IMR-90 (cell line): ENCODE results near the gene FER. TPM values are rescaled to one million over a fixed set of nuclear protein-coding genes. Genes with fewer than 3 reads are reported as not detected.
A peak's percentile ranks its signal among the peaks of the same experiment; 100 is the strongest.
"Not testable (repeated sequence)": the region's sequence is repeated elsewhere in the genome, so short reads cannot be mapped to it uniquely, and the experiment has no call there.

ENCODE experiments used
- ATAC-seq: fragments of 200-7000 bp; cut with Tn5 transposase; 2 replicates; pipeline ENCODE4 v1.9.1; 2020; ENCODE audit warnings: low read depth, mild to moderate bottlenecking, moderate library complexity
- BruUV-seq: library from RNA; stranded (reverse); fragments of 400-500 nt; replicated peaks from 2 replicates; lab custom pipeline; 2021; lab: Mats Ljungman, UMichigan
- CTCF ChIA-PET: fragments of 300-600 bp; formaldehyde crosslinking; extraction: SDS; loops from one replicate; lab custom pipeline; 2021; ENCODE audit warnings: antibody characterized with exemption; lab: Yijun Ruan, JAX
- POLR2A ChIA-PET: fragments of 300-600 bp; sonication (Branson Sonifier 250); formaldehyde crosslinking; loops from one replicate; lab custom pipeline; 2022; ENCODE audit warnings: antibody characterized with exemption; ENCODE audit not compliant: unreplicated experiment; lab: Charles Lee
- DNase-seq: peaks from one replicate; pipeline ENCODE4 v3.0.0; 2013
- H2AFZ ChIP-seq: replicated peaks from 2 replicates; pipeline ENCODE3; 2013; ENCODE audit warnings: low read length, mild to moderate bottlenecking; ENCODE audit not compliant: poor library complexity
- H2AK5ac ChIP-seq: 2 replicates; pipeline ENCODE4 v1.6.1; 2013; ENCODE audit warnings: low read depth, low read length, inconsistent platforms
- H2AK9ac ChIP-seq: replicated peaks from 2 replicates; pipeline ENCODE3; 2013; ENCODE audit warnings: mild to moderate bottlenecking, low read depth, low read length, moderate library complexity; ENCODE audit not compliant: poor library complexity
- H2BK120ac ChIP-seq: 2 replicates; pipeline ENCODE4 v1.6.1; 2013; ENCODE audit warnings: low read depth, low read length, inconsistent platforms
- H2BK15ac ChIP-seq: 3 replicates; pipeline ENCODE4 v1.6.1; 2013; ENCODE audit warnings: low read depth, low read length, inconsistent platforms
- H2BK20ac ChIP-seq: 2 replicates; pipeline ENCODE4 v1.6.1; 2013; ENCODE audit warnings: low read depth, mild to moderate bottlenecking, inconsistent platforms, low read length, moderate library complexity
- H2BK5ac ChIP-seq: 2 replicates; pipeline ENCODE4 v1.6.1; 2013; ENCODE audit warnings: mild to moderate bottlenecking, low read depth, low read length, inconsistent platforms; ENCODE audit not compliant: poor library complexity, severe bottlenecking
- H3K14ac ChIP-seq: replicated peaks from 2 replicates; pipeline ENCODE4 v1.6.1; 2013; ENCODE audit warnings: low read depth, low read length, inconsistent platforms
- H3K18ac ChIP-seq: 2 replicates; pipeline ENCODE4 v1.6.1; 2013; ENCODE audit warnings: low read depth, low read length, control low read depth
- H3K23ac ChIP-seq: 2 replicates; pipeline ENCODE4 v1.6.1; 2013; ENCODE audit warnings: low read depth, low read length, inconsistent platforms
- H3K27ac ChIP-seq: 2 replicates; pipeline ENCODE4 v1.5.1; 2013; ENCODE audit warnings: mild to moderate bottlenecking, control low read depth, low read length; ENCODE audit not compliant: insufficient read depth
- H3K27me3 ChIP-seq: 2 replicates; pipeline ENCODE4 v1.6.1; 2013; ENCODE audit warnings: low read length; ENCODE audit not compliant: control insufficient read depth, insufficient read depth
- H3K36me3 ChIP-seq: 2 replicates; pipeline ENCODE4 v1.6.1; 2013; ENCODE audit warnings: low read length, mixed read lengths; ENCODE audit not compliant: control insufficient read depth, insufficient read depth
- H3K4ac ChIP-seq: 2 replicates; pipeline ENCODE4 v1.6.1; 2013; ENCODE audit warnings: low read depth, low read length, inconsistent platforms
- H3K4me1 ChIP-seq: 2 replicates; pipeline ENCODE4 v1.6.1; 2013; ENCODE audit warnings: low read length, mixed read lengths; ENCODE audit not compliant: control insufficient read depth, insufficient read depth
- H3K4me2 ChIP-seq: 2 replicates; pipeline ENCODE4 v1.6.1; 2013; ENCODE audit warnings: low read depth, mild to moderate bottlenecking, control low read depth, low read length, moderate library complexity
- H3K4me3 ChIP-seq: 2 replicates; pipeline ENCODE4 v1.5.1; 2013; ENCODE audit warnings: low read depth, mild to moderate bottlenecking, control low read depth, low read length, moderate library complexity; ENCODE audit not compliant: insufficient read depth
- H3K56ac ChIP-seq: 2 replicates; pipeline ENCODE4 v1.6.1; 2013; ENCODE audit warnings: low read length, inconsistent platforms; ENCODE audit not compliant: insufficient read depth; ENCODE audit errors: extremely low read depth
- H3K79me1 ChIP-seq, 2 experiments: 2 replicates each; pipeline ENCODE4 v1.6.1; 2013; ENCODE audit warnings: low read length in 2 of 2, inconsistent platforms in 1 of 2, low read depth in 1 of 2
- H3K9ac ChIP-seq: 2 replicates; pipeline ENCODE4 v1.6.1; 2013; ENCODE audit warnings: low read depth, low read length, control low read depth
- H3K9me1 ChIP-seq: 2 replicates; pipeline ENCODE4 v1.6.1; 2013; ENCODE audit warnings: low read length, inconsistent platforms; ENCODE audit not compliant: insufficient read depth
- H3K9me3 ChIP-seq: 2 replicates; pipeline ENCODE4 v1.6.1; 2013; ENCODE audit warnings: low read length; ENCODE audit not compliant: control insufficient read depth, insufficient read depth
- H4K20me1 ChIP-seq: 2 replicates; pipeline ENCODE4 v1.6.1; 2013; ENCODE audit warnings: low read length, inconsistent platforms; ENCODE audit not compliant: insufficient read depth
- H4K5ac ChIP-seq: 2 replicates; pipeline ENCODE4 v1.6.1; 2013; ENCODE audit warnings: mild to moderate bottlenecking, low read depth, low read length, control low read depth
- H4K8ac ChIP-seq, 2 experiments: 2 replicates each; pipeline ENCODE4 v1.6.1; 2013; ENCODE audit warnings: low read depth in 2 of 2, low read length in 2 of 2, control low read depth in 1 of 2, inconsistent platforms in 1 of 2
- H4K91ac ChIP-seq: 2 replicates; pipeline ENCODE4 v1.6.1; 2013; ENCODE audit warnings: low read depth, low read length, inconsistent platforms; ENCODE audit not compliant: insufficient read depth
- MAFK ChIP-seq: IDR thresholded peaks from 2 replicates; pipeline ENCODE4 v1.6.1; 2012; ENCODE audit warnings: low read depth, low read length, improper control_type of control experiment
- RAD21 ChIP-seq: IDR thresholded peaks from 2 replicates; pipeline ENCODE4 v1.6.1; 2012; ENCODE audit warnings: low read length, improper control_type of control experiment
- WGBS, 2 experiments: methylation state at CpG; one replicate each; pipeline versions ENCODE4 v1.1.5 to v1.1.7; 2013; ENCODE audit warnings: missing lambda C conversion rate in 2 of 2; ENCODE audit not compliant: insufficient read length in 1 of 2; ENCODE audit errors: extremely low coverage in 2 of 2; 5-methylcytosine and 5-hydroxymethylcytosine counted together
- dilution Hi-C: fragments of 300-500 bp; cut with HindIII; formaldehyde crosslinking; loops from one replicate; pipeline ENCODE4 v1.14.3; 2018; ENCODE audit warnings: low sequenced_read_pairs; ENCODE audit not compliant: unreplicated experiment
- in situ Hi-C: fragments of 300-500 bp; cut with MboI; formaldehyde crosslinking; loops from 3 replicates; pipeline ENCODE4 v1.14.3; 2019; ENCODE audit warnings: low sequenced_read_pairs, inconsistent platforms, mixed read lengths
- intact Hi-C: fragments of 100-400 bp; cut with micrococcal nuclease; formaldehyde crosslinking; loops from 2 replicates; pipeline ENCODE4 v1.10.0; 2022
- polyA plus RNA-seq, 3 experiments: library from polyadenylated mRNA; depleted of rRNA; stranded (reverse); fragments of >200 nt; gene quantifications; 2 replicates each; pipeline ENCODE4 v1.2.3, GENCODE V29; 2012; ENCODE audit warnings: low replicate concordance in 1 of 3
- total RNA-seq: library from RNA; depleted of rRNA; stranded (reverse); fragments of >200 nt; gene quantifications from 2 replicates; pipeline ENCODE4 v1.2.3, GENCODE V29; 2012

FER gene
- total and polyA plus RNA-seq, 2 of the 4 experiments (the other 2 are of a cell fraction): 3.5 to 32.4 TPM

- Histone ChIP-seq H3K9me1 (peaks cover 6% of the 10 kb centered on the region), H2AK5ac (no peak overlapping the region), H3K23ac (no peak overlapping the region), H3K4ac (no peak overlapping the region), H3K9ac (no peak overlapping the region), H2BK15ac (no peak overlapping the region), H2BK20ac (no peak overlapping the region), H4K8ac (no peak overlapping the region), H4K91ac (no peak overlapping the region), H4K20me1 (no peaks in the 10 kb centered on the region), H3K4me2 (peak overlapping the region; percentile 51), H3K79me1 (peaks cover 0 to 4% of the 10 kb centered on the region in 2 experiments; a peak in 1 of 4 replicates), H2AFZ (no peak overlapping the region), H3K56ac (no peak overlapping the region), H3K4me1 (peaks cover 9% of the 10 kb centered on the region), H3K36me3 (no peaks in the 10 kb centered on the region; the same call in 1 of the 2 replicates), H3K4me3 (no peak overlapping the region), H4K5ac (no peak overlapping the region), H3K27me3 (no peaks in the 10 kb centered on the region), H2AK9ac (no peak overlapping the region), H2BK120ac (no peak overlapping the region), H3K9me3 (no peaks in the 10 kb centered on the region), H3K27ac (no peak overlapping the region), H3K18ac (no peak overlapping the region), H3K14ac (no peak overlapping the region), H2BK5ac (no peak overlapping the region)
- TF ChIP-seq RAD21 (no peak), MAFK (peak; percentile 98)
- no TSS peak for BruUV-seq
- intact Hi-C loops (no loop called here), dilution Hi-C loops (no loop called here), in situ Hi-C loops (no loop called here)
- DNase-seq (peak; percentile 13), ATAC-seq (peak; percentile 9; the same call in 1 of the 2 replicates)
- POLR2A ChIA-PET: no interaction called here
- CTCF ChIA-PET: interaction anchor here (0.9 kb wide), 1 partner anchor 9 kb away, joined by 3 read pairs; no protein-coding TSS in a partner anchor
- WGBS, 2 experiments: no CpG with 5 or more reads among the region's 1 CpG
Observed at GRCh38 chr5:109049565-109049964, 301.9 kb downstream of the FER start.

GRCh38 chr5:109050321-109050720, 302.6 kb downstream of the FER start:
- H4K91ac ChIP-seq, H3K4me1 ChIP-seq, H3K27ac ChIP-seq, CTCF ChIA-PET, H3K56ac ChIP-seq, H2BK15ac ChIP-seq, H2AK5ac ChIP-seq, H4K8ac ChIP-seq, H3K14ac ChIP-seq, H2AFZ ChIP-seq, dilution Hi-C loops, H2BK120ac ChIP-seq, H2BK20ac ChIP-seq, H3K9me3 ChIP-seq, H3K23ac ChIP-seq, POLR2A ChIA-PET, H3K9ac ChIP-seq, in situ Hi-C loops, H3K4ac ChIP-seq, H3K36me3 ChIP-seq, H3K27me3 ChIP-seq, BruUV-seq, H3K79me1 ChIP-seq, intact Hi-C loops, H3K9me1 ChIP-seq, H4K20me1 ChIP-seq, H3K4me3 ChIP-seq, ATAC-seq, H3K18ac ChIP-seq, H4K5ac ChIP-seq, DNase-seq, H2AK9ac ChIP-seq: not testable (repeated sequence)
- peak overlapping the region; percentile 10 for H2BK5ac ChIP-seq
- WGBS, 2 experiments: no CpG with 5 or more reads among the region's 1 CpG
- H3K4me2 ChIP-seq: peak overlapping the region; percentile 57; the same call in 1 of the 2 replicates
